ENCODE data around the gene BMP3. TPM values are rescaled to one million over a fixed set of nuclear protein-coding genes. Genes with fewer than 3 reads are reported as not detected.
"Not testable (repeated sequence)": the region's sequence is repeated elsewhere in the genome, so short reads cannot be mapped to it uniquely, and the experiment has no call there.

BMP3 gene
- not detected for total RNA-seq

- no peaks in the 10 kb centered on the region for H3K9me3 Mint-ChIP-seq
- DNase-seq (ENCODE audit: low spot score in 2 of 2) (no peak), ATAC-seq (peak in 1 of 2 donors; percentile 43)
- H3K27ac Mint-ChIP-seq, result no peak within 1 kb of the TSS
- H3K36me3 Mint-ChIP-seq, result peaks cover 6% of the 10 kb centered on the region in 2 donors
These were observed at the start of gene BMP3 for GRCh38 chr4:81030061-81030980. Gene BMP3, plus strand, starts transcription at chr4:81030708. Its CDS starts 577 bp downstream, at chr4:81031285.

GRCh38 chr4:80986011-80986410 lies 44.5 kb upstream of the BMP3 start:
- ATAC-seq (no peak), DNase-seq (ENCODE audit: low spot score in 2 of 2) (no peak)
- H3K36me3 Mint-ChIP-seq, result no peaks in the 10 kb centered on the region
- H3K27ac Mint-ChIP-seq, result no peak overlapping the region
- no peaks in the 10 kb centered on the region for H3K9me3 Mint-ChIP-seq

- no peak overlapping the region for H3K27ac Mint-ChIP-seq
- no peaks in the 10 kb centered on the region for H3K9me3 Mint-ChIP-seq
- peak in 1 of 2 donors; percentile 31 for DNase-seq (ENCODE audit: low spot score in 2 of 2)
- peak; percentile 35 to 44 for ATAC-seq
- H3K36me3 Mint-ChIP-seq, result no peaks in the 10 kb centered on the region
These were observed 40.5 kb upstream of the BMP3 start for GRCh38 chr4:80989921-80990544.

- DNase-seq (ENCODE audit: low spot score in 2 of 2), result no peak
- Mint-ChIP-seq H3K36me3 (no peaks in the 10 kb centered on the region), H3K9me3 (no peaks in the 10 kb centered on the region), H3K27ac (no peak overlapping the region)
- no peak for ATAC-seq
These were observed 39.7 kb upstream of the BMP3 start for GRCh38 chr4:80990851-80991250.

GRCh38 chr4:80999943-81000342 lies 30.6 kb upstream of the BMP3 start:
- Mint-ChIP-seq H3K36me3 (no peaks in the 10 kb centered on the region), H3K27ac (no peak overlapping the region), H3K9me3 (no peaks in the 10 kb centered on the region)
- DNase-seq (ENCODE audit: low spot score in 2 of 2) (no peak), ATAC-seq (no peak)

- DNase-seq (ENCODE audit: low spot score in 2 of 2) (no peak), ATAC-seq (no peak)
- Mint-ChIP-seq H3K27ac (no peak overlapping the region), H3K9me3 (peaks cover 0 to 6% of the 10 kb centered on the region in 2 donors), H3K36me3 (peaks cover 5 to 6% of the 10 kb centered on the region in 2 donors)
These were observed 26.9 kb upstream of the BMP3 start for GRCh38 chr4:81003597-81004111.

GRCh38 chr4:81007417-81007816 lies 23.1 kb upstream of the BMP3 start:
- H3K36me3 Mint-ChIP-seq, result peaks cover 5 to 6% of the 10 kb centered on the region in 2 donors
- no peak overlapping the region for H3K27ac Mint-ChIP-seq
- H3K9me3 Mint-ChIP-seq, result peaks cover 0 to 11% of the 10 kb centered on the region in 2 donors
- no peak for DNase-seq (ENCODE audit: low spot score in 2 of 2)
- no peak for ATAC-seq

GRCh38 chr4:81016566-81016965 lies 13.9 kb upstream of the BMP3 start:
- H3K36me3 Mint-ChIP-seq; ATAC-seq; DNase-seq (ENCODE audit: low spot score in 2 of 2); H3K27ac Mint-ChIP-seq; H3K9me3 Mint-ChIP-seq: not testable (repeated sequence)

- DNase-seq (ENCODE audit: low spot score in 2 of 2) (no peak), ATAC-seq (no peak)
- H3K9me3 Mint-ChIP-seq, result no peaks in the 10 kb centered on the region
- no peaks in the 10 kb centered on the region for H3K36me3 Mint-ChIP-seq
- no peak overlapping the region for H3K27ac Mint-ChIP-seq
These were observed 11.5 kb upstream of the BMP3 start for GRCh38 chr4:81019006-81019405.

- no peaks in the 10 kb centered on the region for H3K9me3 Mint-ChIP-seq
- DNase-seq (ENCODE audit: low spot score in 2 of 2), result no peak
- H3K27ac Mint-ChIP-seq, result no peak overlapping the region
- no peak for ATAC-seq
- H3K36me3 Mint-ChIP-seq, result no peaks in the 10 kb centered on the region
These were observed 9.2 kb upstream of the BMP3 start for GRCh38 chr4:81021142-81021944.

GRCh38 chr4:81021981-81022380 lies 8.5 kb upstream of the BMP3 start:
- no peaks in the 10 kb centered on the region for H3K36me3 Mint-ChIP-seq
- H3K27ac Mint-ChIP-seq, result no peak overlapping the region
- ATAC-seq (no peak), DNase-seq (ENCODE audit: low spot score in 2 of 2) (no peak)
- no peaks in the 10 kb centered on the region for H3K9me3 Mint-ChIP-seq

- no peak for ATAC-seq
- Mint-ChIP-seq H3K9me3 (no peaks in the 10 kb centered on the region), H3K27ac (no peak overlapping the region)
These were observed 7.0 kb upstream of the BMP3 start for GRCh38 chr4:81023484-81023883.

GRCh38 chr4:81030981-81031791 lies 678 bp downstream of the BMP3 start:
- Mint-ChIP-seq H3K9me3 (no peaks in the 10 kb centered on the region), H3K36me3 (peaks cover 6% of the 10 kb centered on the region in 2 donors), H3K27ac (no peak overlapping the region)
- ATAC-seq, result peak in 1 of 2 donors; percentile 61
- DNase-seq (ENCODE audit: low spot score in 2 of 2), result peak in 1 of 2 donors; percentile 8

More at GRCh38 chr4:81023484-81023883, 7.0 kb upstream of the BMP3 start:
- no peaks in the 10 kb centered on the region for H3K36me3 Mint-ChIP-seq
- no peak for DNase-seq (ENCODE audit: low spot score in 2 of 2)

GRCh38 chr4:81031796-81032551 lies 1.5 kb downstream of the BMP3 start:
- Mint-ChIP-seq H3K27ac (no peak overlapping the region), H3K36me3 (peaks cover 6% of the 10 kb centered on the region in 2 donors), H3K9me3 (no peaks in the 10 kb centered on the region)
- DNase-seq (ENCODE audit: low spot score in 2 of 2) (no peak), ATAC-seq (no peak)

Measured in activated naive CD4-positive, alpha-beta T cell treated with anti-CD3 and anti-CD28 coated beads, Interleukin-2, amount 50 U/mL, for 72 hours (primary cell).